Measurements from ENCODE around the gene BCR. TPM values are rescaled to one million over a fixed set of nuclear protein-coding genes. Genes with fewer than 3 reads are reported as not detected.
A peak's percentile ranks its signal among the peaks of the same experiment; 100 is the strongest.
"Not testable (repeated sequence)": the region's sequence is repeated elsewhere in the genome, so short reads cannot be mapped to it uniquely, and the experiment has no call there.

Gene BCR
- polyA plus RNA-seq, 4 donors: 49.3 to 63.8 (median 61.8) TPM

GRCh38 chr22:23351321-23351720, 171.0 kb downstream of the BCR start:
- DNase-seq (ENCODE audit: low read depth in 4 of 4, low spot score in 2 of 4): no peak

GRCh38 chr22:23353004-23353403, 172.7 kb downstream of the BCR start:
- no peak for DNase-seq (ENCODE audit: low read depth in 4 of 4, low spot score in 2 of 4)

GRCh38 chr22:23353696-23354095, 173.4 kb downstream of the BCR start:
- DNase-seq (ENCODE audit: low read depth in 4 of 4, low spot score in 2 of 4): no peak

GRCh38 chr22:23356094-23356493, 175.8 kb downstream of the BCR start:
- no peak for DNase-seq (ENCODE audit: low read depth in 4 of 4, low spot score in 2 of 4)

- peak in 2 of 4 donors; percentile 3 to 13 for DNase-seq (ENCODE audit: low read depth in 4 of 4, low spot score in 2 of 4)
Observed at GRCh38 chr22:23357053-23357452, 176.7 kb downstream of the BCR start.

- no peak for DNase-seq (ENCODE audit: low read depth in 4 of 4, low spot score in 2 of 4)
Observed at GRCh38 chr22:23359583-23360123, 179.3 kb downstream of the BCR start.

GRCh38 chr22:23361676-23362075, 181.4 kb downstream of the BCR start:
- no peak for DNase-seq (ENCODE audit: low read depth in 4 of 4, low spot score in 2 of 4)

GRCh38 chr22:23363683-23364082, 183.4 kb downstream of the BCR start:
- no peak for DNase-seq (ENCODE audit: low read depth in 4 of 4, low spot score in 2 of 4)

GRCh38 chr22:23364389-23364788, 184.1 kb downstream of the BCR start:
- DNase-seq (ENCODE audit: low read depth in 4 of 4, low spot score in 2 of 4): no peak

- DNase-seq (ENCODE audit: low read depth in 4 of 4, low spot score in 2 of 4): no peak
Observed at GRCh38 chr22:23365524-23365923, 185.2 kb downstream of the BCR start.

- no peak for DNase-seq (ENCODE audit: low read depth in 4 of 4, low spot score in 2 of 4)
Observed at GRCh38 chr22:23365961-23366360, 185.7 kb downstream of the BCR start.

- DNase-seq (ENCODE audit: low read depth in 4 of 4, low spot score in 2 of 4): not testable (repeated sequence)
Observed at GRCh38 chr22:23367196-23367595, 186.9 kb downstream of the BCR start.

Other genes with a start within 250 kb of the BCR start
- gene GNAZ, start 110.0 kb upstream of the BCR start, polyA plus RNA-seq (ENCODE audit: insufficient read length in 4 of 4): 1 to 10 TPM; 5.1 to 7.0 (median 6.0) TPM
- 1 to 10 TPM; 6.5 to 8.8 (median 8.5) TPM for gene RSPH14, start 38.5 kb upstream of the BCR start, polyA plus RNA-seq (ENCODE audit: insufficient read length in 4 of 4)
- gene RAB36, start 35.0 kb upstream of the BCR start, polyA plus RNA-seq (ENCODE audit: insufficient read length in 4 of 4): 10 to 100 TPM; 14.0 to 21.0 (median 16.3) TPM

Measured in left renal cortex interstitium (tissue), 4 donors.